ENCODE data around the gene YIPF3.
"Not testable (repeated sequence)": the region's sequence is repeated elsewhere in the genome, so short reads cannot be mapped to it uniquely, and the experiment has no call there.

The YIPF3 gene

DNA sequence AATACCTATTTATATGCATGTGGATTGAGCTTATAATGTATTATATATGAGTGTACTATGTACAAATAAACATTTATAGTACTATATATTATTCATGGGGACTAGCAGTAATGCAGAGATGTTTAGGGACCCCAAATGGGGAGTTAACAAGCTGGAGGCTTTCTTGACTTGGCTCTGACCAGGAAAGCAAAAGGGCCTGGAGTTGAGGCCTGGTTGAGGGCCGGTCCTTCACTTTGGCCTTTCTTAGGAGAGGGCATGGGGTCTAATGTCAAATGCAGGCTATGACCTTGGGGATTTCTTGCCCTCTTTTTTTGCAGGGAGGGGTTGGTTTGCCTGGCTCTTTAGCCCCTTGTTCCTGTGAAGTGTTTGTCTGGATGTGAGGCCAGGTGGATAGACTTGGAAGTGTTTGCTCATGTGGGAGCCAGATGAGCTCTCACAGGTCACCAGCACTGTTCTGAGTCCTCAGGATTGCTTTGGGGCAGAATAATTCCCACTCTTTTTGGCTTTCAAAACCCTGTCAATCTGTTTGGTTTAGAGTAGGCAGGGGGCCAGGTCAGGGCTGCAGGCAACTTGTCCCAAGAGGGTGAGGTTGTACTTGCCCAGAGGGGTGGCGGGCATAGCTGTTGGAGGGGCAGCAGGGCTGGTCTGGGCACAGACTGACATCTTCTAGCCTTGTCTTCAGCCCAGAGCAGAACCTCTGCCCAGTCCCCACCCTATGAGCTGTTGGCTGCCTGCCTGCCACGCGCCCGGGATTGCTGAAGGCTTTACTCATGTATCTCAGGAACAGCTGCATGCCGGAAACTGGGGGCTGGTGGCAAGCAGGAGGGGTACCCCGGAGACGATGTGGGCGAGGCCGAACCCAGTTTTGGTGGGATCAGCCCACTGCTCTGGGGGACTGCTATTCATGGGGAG lies 24.7 kb downstream of the YIPF3 start:
- peak; percentile 84 for DNase-seq

DNA sequence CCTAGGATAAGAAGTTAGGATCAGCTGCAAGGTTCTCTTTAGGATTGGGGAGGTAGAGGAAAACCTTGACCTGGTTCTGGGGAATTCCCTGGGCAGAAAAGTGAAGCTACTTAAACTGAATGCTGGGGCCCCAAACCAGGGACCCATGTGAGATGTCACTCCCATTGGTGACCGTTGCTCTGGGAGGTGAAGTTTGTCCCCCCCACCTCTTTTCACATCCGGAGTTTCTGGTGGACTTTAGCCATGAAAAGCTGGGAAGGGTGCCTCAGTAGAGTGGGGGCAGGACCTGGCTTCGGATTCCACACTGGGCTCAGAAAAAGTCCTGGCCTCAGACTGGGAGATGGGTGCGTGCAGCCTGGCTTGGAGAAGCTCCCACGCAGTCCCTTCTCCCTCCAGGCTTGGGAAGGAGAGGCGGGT lies 26.2 kb downstream of the YIPF3 start:
- DNase-seq: no peak

GRCh38 chr6:43489277-43490072 lies 27.3 kb downstream of the YIPF3 start:
- DNase-seq: no peak

DNA sequence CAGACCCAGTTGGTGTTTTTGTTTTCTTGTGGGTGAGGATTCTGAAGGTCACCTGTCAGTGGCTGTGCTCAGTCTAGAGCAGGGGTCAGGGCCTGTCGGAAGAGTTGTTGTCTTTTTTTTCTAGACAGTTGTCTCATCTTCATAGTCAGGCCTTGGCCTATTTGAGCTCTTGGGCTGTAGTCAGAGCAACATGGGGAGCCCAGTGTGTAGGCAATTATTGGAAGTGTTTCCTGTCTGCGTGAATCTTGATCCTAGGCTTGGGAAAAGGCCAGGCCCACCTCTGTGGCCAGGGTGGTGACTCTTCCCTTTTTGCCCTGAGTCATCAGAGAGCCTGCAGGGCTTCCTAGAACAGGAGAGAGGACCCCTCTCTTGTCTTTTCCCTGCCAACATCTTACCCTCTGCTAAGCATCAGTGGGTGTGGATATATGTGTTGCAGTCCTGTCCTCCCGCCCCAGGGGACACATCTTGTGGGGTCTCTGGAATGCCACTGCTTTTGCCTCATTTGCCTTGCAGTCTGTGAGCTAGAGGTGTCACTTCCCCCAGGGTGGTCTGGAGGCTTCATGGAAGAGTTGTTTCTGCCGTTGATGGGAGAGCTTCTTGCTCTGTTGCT lies 28.0 kb downstream of the YIPF3 start:
- no peak for DNase-seq

DNA sequence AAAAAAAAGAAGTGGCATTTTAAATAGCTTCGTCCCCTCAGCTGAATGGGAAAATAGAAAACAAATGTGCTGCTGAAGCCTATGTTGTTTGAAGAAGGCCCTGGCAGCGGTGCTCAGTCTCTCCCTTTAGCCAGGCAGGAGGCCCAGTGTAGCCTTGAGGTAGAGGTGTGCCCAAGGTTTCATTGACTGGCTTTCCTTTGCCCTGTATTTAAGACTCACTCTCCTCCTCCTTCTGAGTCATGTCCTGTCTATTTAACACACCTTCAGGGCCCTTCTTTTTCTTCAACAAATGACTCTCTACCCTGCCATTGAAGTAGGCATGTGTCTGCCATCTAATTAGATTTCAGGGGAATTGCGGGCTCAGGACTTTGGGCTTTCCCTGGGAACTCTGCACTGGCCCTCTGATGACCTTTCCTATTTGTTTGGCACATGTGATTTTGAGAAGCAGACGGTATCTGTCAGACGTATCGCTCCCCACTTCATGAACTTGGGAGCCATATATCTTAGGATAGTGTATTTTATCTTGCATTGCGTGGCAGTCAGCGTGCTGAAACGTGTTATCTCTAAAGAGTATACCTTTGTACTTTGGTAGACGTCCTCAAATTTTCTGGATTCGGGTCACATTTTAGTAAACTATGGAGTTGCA lies 35.0 kb downstream of the YIPF3 start:
- DNase-seq: no peak

GRCh38 chr6:43481075-43481474 lies 35.7 kb downstream of the YIPF3 start:
- DNase-seq: no peak

- DNase-seq: no peak
These were observed 38.7 kb downstream of the YIPF3 start for GRCh38 chr6:43478008-43478372.

DNA sequence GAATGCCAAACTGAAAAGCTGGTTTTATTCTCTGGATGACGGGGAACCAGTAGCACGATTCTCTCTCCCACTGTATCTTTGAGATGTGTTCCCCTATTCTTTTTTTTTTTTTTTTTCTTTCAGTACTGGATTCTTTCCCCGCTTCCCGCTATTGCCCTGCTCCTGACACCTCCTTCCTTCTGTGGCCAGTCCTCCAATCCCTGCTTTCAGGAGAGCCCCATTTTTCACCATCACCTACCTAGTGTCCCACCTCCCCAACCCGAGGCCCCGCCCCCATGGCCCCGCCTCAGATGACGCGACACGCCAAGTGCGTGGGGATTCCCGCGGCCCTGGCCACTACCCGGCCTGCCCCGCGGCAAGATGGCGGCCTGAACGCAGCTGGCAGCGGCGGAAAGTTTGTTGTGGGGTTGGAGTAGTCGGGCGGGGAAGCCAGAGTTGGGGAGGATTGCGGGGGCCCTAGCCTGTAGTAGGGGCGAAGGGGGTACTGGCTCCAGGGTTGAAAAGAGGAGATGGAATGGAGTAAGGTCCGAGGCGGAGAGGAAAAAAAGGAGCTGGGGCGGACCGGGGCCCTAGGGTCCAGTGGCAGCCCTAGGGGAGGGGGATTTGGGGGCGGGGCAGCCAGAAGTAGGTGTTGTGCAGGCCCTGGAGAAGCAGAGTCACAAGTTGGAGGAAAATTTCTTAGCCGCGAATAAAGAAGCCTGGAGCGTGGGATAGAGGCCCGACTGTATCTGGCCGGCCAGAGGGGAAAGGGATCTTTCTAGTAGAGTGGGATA lies 39.3 kb downstream of the YIPF3 start, which contains the start of gene TJAP1:
Gene TJAP1, plus strand, starts transcription at position 336 of the 773 bp plus-strand sequence. CDS start 21,432 bp downstream, outside the sequence.
- peak; percentile 97 for DNase-seq

DNA sequence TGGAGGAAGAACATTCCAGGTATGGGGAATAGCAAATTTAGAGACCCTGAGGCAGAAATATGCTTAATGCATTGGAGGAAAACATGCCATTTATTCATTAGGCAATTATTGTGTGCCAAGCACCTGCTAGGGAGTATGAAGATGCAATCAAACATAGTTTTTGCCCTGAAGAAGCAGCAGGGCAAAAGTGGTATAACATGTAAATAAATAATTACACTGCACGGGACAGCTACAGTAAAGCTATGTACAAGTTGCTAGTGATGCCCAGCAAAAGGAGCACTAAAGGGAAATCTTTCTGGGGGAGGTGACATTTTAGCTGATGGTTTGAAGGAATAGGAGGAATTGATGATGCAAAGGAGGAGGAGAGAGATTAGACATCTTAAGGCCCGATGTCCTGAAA lies 40.0 kb downstream of the YIPF3 start:
- peak; percentile 43 for DNase-seq

GRCh38 chr6:43475516-43475915 lies 41.2 kb downstream of the YIPF3 start:
- DNase-seq: no peak

DNA sequence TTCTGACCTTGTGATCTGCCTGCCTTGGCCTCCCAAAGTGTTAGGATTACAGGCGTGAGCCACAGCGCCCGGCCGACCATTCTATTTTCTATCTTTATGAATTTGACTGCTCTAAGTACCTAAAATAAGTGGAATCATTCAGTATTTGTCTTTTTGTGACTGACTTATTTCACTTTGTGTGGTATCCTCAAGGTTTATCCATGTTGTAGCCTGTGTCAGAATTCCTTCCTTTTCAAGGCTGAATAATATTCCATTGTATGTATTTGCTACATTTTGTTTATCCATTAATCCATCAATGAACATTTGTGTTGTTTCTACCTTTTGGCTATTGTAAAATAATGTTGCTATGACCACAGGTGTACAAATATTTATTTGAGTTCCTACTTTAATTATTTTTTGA lies 44.2 kb downstream of the YIPF3 start:
- DNase-seq: no peak

- no peak for DNase-seq
These were observed 45.3 kb downstream of the YIPF3 start for GRCh38 chr6:43471399-43471798.

DNA sequence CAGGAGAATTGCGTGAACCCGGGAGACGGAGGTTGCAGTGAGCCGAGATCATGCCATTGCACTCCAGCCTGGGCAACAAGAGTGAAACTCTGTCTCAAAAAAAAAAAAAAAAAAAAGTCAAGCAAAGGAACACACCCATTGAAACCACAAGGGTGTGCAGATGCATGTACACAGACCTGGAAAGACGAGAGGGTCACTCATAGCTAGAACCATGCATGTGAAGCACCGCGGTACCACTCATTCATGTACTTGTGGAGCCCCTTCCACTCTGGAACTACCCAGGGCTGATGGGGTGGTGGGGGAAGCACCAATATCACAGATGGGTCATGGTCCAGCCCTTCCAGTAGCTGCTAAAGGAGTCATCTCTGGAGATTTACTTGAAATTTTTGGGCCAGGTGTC lies 46.8 kb downstream of the YIPF3 start:
- DNase-seq: no peak

DNA sequence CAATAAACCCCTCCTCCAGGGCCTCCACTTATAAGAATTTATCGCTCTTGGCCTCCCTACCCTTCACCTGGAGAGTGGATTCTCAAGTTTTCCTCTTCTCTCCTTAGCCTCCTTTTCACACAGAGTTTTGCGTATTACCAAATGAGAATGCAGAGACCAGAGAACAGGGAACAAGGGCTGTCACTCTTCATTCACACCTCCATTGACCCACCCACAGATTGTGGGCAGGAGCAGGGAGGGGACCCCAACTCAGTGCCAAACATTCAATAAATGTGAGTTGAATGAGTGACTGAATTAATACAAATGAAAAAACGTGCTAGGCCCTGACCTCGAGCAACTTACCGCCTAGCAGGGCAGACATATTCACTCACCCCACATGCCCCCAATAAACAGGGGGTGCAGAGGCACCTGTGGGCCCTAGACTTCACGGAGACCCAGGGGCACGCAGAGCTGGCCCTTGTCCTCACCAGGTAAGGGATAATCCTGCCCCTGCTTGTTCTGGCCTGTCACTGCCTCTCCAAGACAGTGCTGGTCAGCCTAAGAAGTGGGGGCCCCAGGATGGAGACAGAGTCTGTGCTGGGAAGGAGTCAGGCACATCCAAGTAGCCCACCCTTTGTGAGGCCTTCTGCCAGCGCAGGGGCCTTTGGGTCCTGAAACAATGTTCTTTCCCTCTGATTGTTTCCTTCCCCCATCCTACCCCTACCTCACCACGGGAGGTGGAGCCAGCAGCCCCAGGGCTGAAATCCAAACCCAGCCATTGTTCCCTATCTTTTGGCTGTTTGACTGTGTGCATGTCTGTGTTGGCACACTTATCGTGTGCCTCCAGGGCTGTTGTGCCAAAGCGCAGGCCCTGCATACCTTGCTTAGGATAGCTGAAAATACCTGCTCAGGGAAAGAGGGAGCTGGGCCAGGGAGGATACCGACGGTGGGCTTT lies 47.7 kb downstream of the YIPF3 start:
- DNase-seq: no peak

- no peak for DNase-seq
These were observed 48.5 kb downstream of the YIPF3 start for GRCh38 chr6:43468240-43468639.

GRCh38 chr6:43467752-43468151 lies 49.0 kb downstream of the YIPF3 start:
- DNase-seq: no peak

GRCh38 chr6:43467265-43467664 lies 49.5 kb downstream of the YIPF3 start:
- DNase-seq: not testable (repeated sequence)

- DNase-seq: no peak
These were observed 50.8 kb downstream of the YIPF3 start for GRCh38 chr6:43465948-43466347.

DNA sequence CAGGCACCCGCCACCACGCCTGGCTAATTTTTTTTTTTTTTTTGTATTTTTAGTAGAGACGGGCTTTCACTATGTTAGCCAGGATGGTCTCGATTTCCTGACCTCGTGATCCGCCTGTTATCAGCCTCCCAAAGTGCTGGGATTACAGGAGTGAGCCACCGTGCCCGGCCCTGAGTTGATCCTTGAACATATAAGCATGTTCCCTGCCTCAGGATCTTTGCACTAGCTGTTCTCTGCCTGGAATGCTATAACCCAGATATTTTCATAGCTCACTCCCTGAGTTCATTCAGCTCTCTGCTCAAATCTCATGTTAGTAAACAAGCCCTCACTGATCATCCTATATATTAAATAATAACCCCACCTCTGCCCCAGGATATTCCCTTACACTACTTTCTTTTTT lies 52.4 kb downstream of the YIPF3 start:
- DNase-seq: no peak

DNA sequence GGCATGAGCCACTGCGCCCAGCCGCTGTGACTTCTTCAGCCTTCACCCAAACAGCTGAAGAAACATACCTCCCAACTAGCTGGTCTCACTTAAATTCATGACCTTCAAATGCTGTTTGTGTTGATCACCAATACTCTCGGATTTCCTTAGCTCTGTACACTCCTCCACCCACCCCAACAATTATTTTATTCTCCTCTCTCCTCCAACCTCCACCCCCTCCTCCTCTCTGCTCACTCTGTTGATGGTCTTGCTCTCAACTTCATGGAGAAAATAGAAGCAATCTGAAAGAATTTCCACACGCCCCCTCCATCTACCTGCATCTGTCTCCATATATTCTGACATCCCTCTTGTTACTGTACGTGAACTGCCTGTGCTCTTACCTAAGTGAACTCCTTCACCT lies 54.8 kb downstream of the YIPF3 start:
- no peak for DNase-seq
